ENCODE data around the gene PCBP3.

- TF ChIP-seq CTCF (IDR thresholded peaks at IDR 0.05) = no peak
- no peak for TF ChIP-seq POLR2A (IDR thresholded peaks at IDR 0.05)
Observed at GRCh38 chr21:45629046-45629981, 14.2 kb upstream of the PCBP3 start.
